ENCODE data around the gene SAMD13. TPM values are rescaled to one million over a fixed set of nuclear protein-coding genes. Genes with fewer than 3 reads are reported as not detected.

SAMD13 gene
- total and polyA plus RNA-seq, 10 of the 15 experiments (the other 5 are each of a cell fraction or from before 2014, with no cell fraction given), result 0.81 to 1.9 (median 1.2) TPM; not detected in 1

DNA sequence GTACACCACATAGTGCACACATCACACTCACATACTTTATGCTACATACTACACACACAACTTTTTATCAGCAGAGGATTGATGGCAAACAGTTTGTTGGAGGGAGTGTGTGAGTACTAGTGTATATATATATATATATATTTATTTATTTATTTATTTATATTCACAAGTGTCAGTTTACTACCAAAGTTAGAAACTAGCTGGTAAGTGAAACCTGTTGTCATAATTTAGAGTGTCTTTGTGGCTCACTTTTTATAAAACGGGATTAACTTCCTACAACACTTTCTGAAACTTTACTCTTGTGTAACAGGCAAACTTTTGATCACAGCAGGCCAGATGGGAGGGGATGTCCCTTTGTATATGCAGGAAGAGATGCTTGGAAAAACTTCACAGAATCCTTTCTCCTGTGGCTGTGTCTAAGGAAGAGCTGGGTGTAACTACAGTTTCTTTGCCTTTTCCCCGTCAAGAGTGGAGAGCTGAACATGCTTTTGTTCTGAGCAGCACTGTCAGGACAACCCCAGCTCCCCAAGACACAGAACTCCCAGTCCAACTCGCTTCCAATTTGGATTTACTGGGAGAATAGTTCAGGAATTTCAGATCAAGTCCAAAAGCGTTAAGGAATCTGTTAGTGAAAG, 1.9 kb upstream of the SAMD13 start:
- Histone ChIP-seq H2AFZ (ENCODE audit: control insufficient read depth, low read depth, low read length) (peak overlapping the region; percentile 70), H3K36me3 (ENCODE audit: control insufficient read depth in 2 of 2, insufficient read depth in 2 of 2, low read length in 1 of 2) (no peaks in the 10 kb centered on the region), H3K9ac (ENCODE audit: control insufficient read depth, insufficient read depth, low read length) (peak overlapping the region; percentile 63; the same call in 1 of the 2 replicates), H3K27me3 (replicated peaks in 1 of 2; ENCODE audit: control insufficient read depth in 2 of 2, insufficient read depth in 2 of 2, low read length in 1 of 2) (no peaks in the 10 kb centered on the region), H3K79me2 (ENCODE audit: control insufficient read depth, insufficient read depth, low read length) (no peaks in the 10 kb centered on the region), H3K4me3 (peak overlapping the region; percentile 88; the same call in 1 of the 2 replicates), H3K9me3 (replicated peaks; ENCODE audit: control insufficient read depth, insufficient read depth, low read length) (no peaks in the 10 kb centered on the region; the same call in 2 of the 3 replicates), H4K20me1 (ENCODE audit: control insufficient read depth, insufficient read depth) (no peaks in the 10 kb centered on the region), H3K4me1 (ENCODE audit: control insufficient read depth, insufficient read depth, low read length) (peaks cover 10% of the 10 kb centered on the region; the same call in 1 of the 2 replicates), H3K27ac (ENCODE audit: control insufficient read depth, insufficient read depth) (no peak overlapping the region), H3K4me2 (ENCODE audit: control insufficient read depth, insufficient read depth) (peak overlapping the region; percentile 58)
- in situ Hi-C loops (cut with MboI), result no loop called here
- no peak for ATAC-seq
- SMC1A ChIA-PET (ENCODE audit: uncharacterized antibody, unreplicated experiment), result interaction anchor here (0.7 kb wide), 1 partner anchor 11 kb away, joined by 3 read pairs; no protein-coding TSS in a partner anchor
- WGBS (ENCODE audit: insufficient coverage, insufficient replicate concordance, low lambda C conversion rate, missing lambda C conversion rate), result 45% methylated on average over 4 of the region's 4 CpGs
- intact Hi-C loops (cut with micrococcal nuclease; ENCODE audit: unreplicated experiment), result loop anchor here (5.0 kb wide), 1 partner anchor 133 kb away; no protein-coding TSS in a partner anchor
- FAIRE-seq, result no peak
- DNase-seq (ENCODE audit: low read depth, low spot score), result no peak
- POLR2A ChIA-PET, result no interaction called here
- no TSS peak for BruUV-seq (replicated peaks)
- RAD21 ChIA-PET (ENCODE audit: unreplicated experiment), result no interaction called here
- CTCF ChIA-PET, result no interaction called here
- TF ChIP-seq PBX3 (IDR thresholded peaks at IDR 0.05; ENCODE audit: insufficient replicate concordance, low read depth, low read length) (no peak), BMI1 (IDR thresholded peaks at IDR 0.05; ENCODE audit: borderline replicate concordance) (no peak), PML (IDR thresholded peaks at IDR 0.05; ENCODE audit: low read length) (no peak), BRCA1 (IDR thresholded peaks at IDR 0.05; ENCODE audit: low read depth, low read length) (no peak), CHD4 (IDR thresholded peaks at IDR 0.05) (no peak), SMAD5 (IDR thresholded peaks at IDR 0.05; ENCODE audit: low read depth) (no peak), RAD21 (IDR thresholded peaks at IDR 0.05; ENCODE audit: insufficient read depth, low read depth, low read length) (no peak), POLR2A (IDR thresholded peaks at IDR 0.05; ENCODE audit: low read depth, low read length) (no peak), SMC3 (IDR thresholded peaks at IDR 0.05; ENCODE audit: borderline replicate concordance, low read length) (no peak), BHLHE40 (IDR thresholded peaks at IDR 0.05; ENCODE audit: borderline replicate concordance in 1 of 2, low read depth in 2 of 2, low read length in 1 of 2) (no peak), TCF3 (IDR thresholded peaks at IDR 0.05; ENCODE audit: borderline replicate concordance, insufficient read depth, low read depth, low read length) (no peak), ESRRA (IDR thresholded peaks at IDR 0.05; ENCODE audit: low read length) (no peak), ZNF274 (IDR thresholded peaks at IDR 0.05; ENCODE audit: insufficient read depth, insufficient read length) (no peak), SREBF2 (IDR thresholded peaks at IDR 0.05; ENCODE audit: low read length) (no peak), ELK1 (IDR thresholded peaks at IDR 0.05; ENCODE audit: low read depth, low read length) (no peak), EP300 (IDR thresholded peaks at IDR 0.05; ENCODE audit: borderline replicate concordance in 1 of 2, control insufficient read depth in 1 of 2, low read depth in 2 of 2, low read length in 2 of 2) (no peak)
- TF ChIP-seq, protein P1, sequence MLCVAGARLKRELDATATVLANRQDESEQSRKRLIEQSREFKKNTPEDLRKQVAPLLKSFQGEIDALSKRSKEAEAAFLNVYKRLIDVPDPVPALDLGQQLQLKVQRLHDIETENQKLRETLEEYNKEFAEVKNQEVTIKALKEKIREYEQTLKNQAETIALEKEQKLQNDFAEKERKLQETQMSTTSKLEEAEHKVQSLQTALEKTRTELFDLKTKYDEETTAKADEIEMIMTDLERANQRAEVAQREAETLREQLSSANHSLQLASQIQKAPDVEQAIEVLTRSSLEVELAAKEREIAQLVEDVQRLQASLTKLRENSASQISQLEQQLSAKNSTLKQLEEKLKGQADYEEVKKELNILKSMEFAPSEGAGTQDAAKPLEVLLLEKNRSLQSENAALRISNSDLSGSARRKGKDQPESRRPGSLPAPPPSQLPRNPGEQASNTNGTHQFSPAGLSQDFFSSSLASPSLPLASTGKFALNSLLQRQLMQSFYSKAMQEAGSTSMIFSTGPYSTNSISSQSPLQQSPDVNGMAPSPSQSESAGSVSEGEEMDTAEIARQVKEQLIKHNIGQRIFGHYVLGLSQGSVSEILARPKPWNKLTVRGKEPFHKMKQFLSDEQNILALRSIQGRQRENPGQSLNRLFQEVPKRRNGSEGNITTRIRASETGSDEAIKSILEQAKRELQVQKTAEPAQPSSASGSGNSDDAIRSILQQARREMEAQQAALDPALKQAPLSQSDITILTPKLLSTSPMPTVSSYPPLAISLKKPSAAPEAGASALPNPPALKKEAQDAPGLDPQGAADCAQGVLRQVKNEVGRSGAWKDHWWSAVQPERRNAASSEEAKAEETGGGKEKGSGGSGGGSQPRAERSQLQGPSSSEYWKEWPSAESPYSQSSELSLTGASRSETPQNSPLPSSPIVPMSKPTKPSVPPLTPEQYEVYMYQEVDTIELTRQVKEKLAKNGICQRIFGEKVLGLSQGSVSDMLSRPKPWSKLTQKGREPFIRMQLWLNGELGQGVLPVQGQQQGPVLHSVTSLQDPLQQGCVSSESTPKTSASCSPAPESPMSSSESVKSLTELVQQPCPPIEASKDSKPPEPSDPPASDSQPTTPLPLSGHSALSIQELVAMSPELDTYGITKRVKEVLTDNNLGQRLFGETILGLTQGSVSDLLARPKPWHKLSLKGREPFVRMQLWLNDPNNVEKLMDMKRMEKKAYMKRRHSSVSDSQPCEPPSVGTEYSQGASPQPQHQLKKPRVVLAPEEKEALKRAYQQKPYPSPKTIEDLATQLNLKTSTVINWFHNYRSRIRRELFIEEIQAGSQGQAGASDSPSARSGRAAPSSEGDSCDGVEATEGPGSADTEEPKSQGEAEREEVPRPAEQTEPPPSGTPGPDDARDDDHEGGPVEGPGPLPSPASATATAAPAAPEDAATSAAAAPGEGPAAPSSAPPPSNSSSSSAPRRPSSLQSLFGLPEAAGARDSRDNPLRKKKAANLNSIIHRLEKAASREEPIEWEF (IDR thresholded peaks at IDR 0.05; ENCODE audit: insufficient replicate concordance, low read depth, low read length), result no peak

Measured in GM12878 (cell line).